ENCODE data around the gene MYBPHL. TPM values are rescaled to one million over a fixed set of nuclear protein-coding genes. Genes with fewer than 3 reads are reported as not detected.
A peak's percentile ranks its signal among the peaks of the same experiment; 100 is the strongest.

The MYBPHL gene
- total and polyA plus RNA-seq, 4 experiments from 2014 or later, result not detected

DNA sequence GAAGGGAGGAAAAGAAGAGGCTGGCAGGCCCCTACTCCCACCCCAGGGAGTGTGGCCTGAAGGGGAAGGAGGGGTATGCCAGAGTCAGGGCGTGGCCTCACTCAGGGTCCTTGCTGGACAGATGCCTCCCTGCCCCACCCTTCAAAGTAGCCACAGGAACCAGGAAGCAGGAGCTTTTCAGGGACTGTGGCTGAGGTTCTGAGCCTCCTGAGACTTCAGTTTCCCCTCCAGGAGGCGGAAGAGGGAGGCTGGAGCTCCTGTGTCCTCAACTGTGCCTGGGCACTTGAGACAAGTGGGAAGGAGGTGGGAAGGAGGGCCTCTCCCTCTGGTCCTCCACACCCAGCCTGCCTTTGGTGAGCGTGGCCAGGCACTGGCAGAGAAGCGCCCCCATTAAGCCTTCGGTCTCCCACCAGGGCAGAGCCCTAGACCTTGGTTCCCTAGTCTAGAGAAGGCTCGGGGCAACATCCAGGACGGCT lies 52.2 kb downstream of the MYBPHL start:
- POLR2A ChIA-PET (ENCODE audit: partially characterized antibody), result interaction anchor here (1.4 kb wide), 1 partner anchor 15 kb away, joined by 5 read pairs; no protein-coding TSS in a partner anchor
- Mint-ChIP-seq H3K27me3 (peaks cover 0 to 2% of the 10 kb centered on the region in 2 donors), H3K27ac (peak overlapping the region in 1 of 7 donors; percentile 61), H3K36me3 (no peaks in the 10 kb centered on the region), H3K9me3 (peaks cover 0 to 2% (median 0%) of the 10 kb centered on the region in 8 donors), H3K4me1 (peaks cover 4 to 13% (median 9%) of the 10 kb centered on the region in 4 donors), H3K4me3 (no peak overlapping the region)
- intact Hi-C loops (cut with micrococcal nuclease), result no loop called here
- CTCF ChIA-PET (ENCODE audit: partially characterized antibody), result interaction anchor here (1.3 to 2.1 kb wide), 3 partner anchors 9 to 278 kb away, joined by 4 to 6 read pairs (median 5); no protein-coding TSS in a partner anchor
- Histone ChIP-seq H3K27ac (ENCODE audit: low read depth, low read length) (no peak overlapping the region), H3K27me3 (ENCODE audit: insufficient read depth, low read length) (no peaks in the 10 kb centered on the region), H3K4me1 (ENCODE audit: insufficient read depth, low read length) (peaks cover 14% of the 10 kb centered on the region), H3K36me3 (ENCODE audit: insufficient read depth, low read length) (no peaks in the 10 kb centered on the region), H3K9me3 (ENCODE audit: control insufficient read depth in 1 of 2, low read length in 2 of 2) (no peaks in the 10 kb centered on the region), H3K4me3 (ENCODE audit: low read length in 2 of 2) (no peak overlapping the region)
- DNase-seq, result no peak

DNA sequence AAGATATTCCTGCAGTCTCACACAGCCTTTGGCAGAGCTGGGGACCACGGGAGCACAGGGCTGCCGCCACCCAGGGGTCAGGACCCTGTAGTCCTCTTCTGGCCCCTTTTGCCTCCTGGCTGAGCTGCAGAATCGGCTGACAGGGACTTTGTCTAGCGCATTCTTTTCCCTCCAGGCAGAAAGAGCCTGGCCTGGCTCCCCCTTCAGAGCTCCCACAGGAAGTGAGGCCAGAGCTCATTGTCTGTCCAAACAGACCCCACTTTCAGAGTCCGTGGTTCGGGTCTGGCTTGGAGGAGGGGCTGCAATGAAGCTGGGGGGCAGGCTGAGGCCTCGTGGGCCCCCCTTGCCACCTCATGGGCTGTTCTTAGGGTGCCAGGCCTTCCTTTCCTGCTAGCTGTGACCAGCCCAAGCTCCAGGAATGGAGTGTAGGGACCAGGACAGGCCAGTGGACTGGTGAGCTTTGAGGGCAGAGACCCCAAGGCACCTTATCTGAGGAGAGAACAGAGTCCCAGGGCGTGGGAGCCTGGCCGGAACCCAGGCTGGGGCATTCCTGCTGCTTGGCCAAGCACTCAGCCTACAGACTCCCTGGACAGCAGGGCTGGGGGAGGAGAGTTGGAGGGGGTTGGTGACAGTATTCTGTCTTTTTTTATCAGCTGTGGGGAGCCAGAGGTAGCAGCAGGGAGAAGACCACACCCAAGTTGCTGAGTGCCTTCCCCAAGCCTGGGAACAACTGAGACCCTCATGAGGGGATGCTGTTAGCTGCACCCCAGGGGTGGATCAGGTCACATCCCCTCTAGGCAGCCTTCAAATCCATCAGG lies 52.8 kb downstream of the MYBPHL start:
- peaks cover under 1 to 5% of the 10 kb centered on the region in 2 donors for H3K27me3 Mint-ChIP-seq
- ChIA-PET POLR2A (ENCODE audit: partially characterized antibody) (interaction anchor here (0.8 to 1.4 kb wide), 2 partner anchors 14 to 230 kb away, joined by 3 to 5 read pairs; partner anchors contain the start of gene ATXN7L2), CTCF (ENCODE audit: partially characterized antibody) (interaction anchor here (0.6 to 2.1 kb wide), 4 partner anchors 10 to 278 kb away, joined by 3 to 6 read pairs (median 4); no protein-coding TSS in a partner anchor)
- no peak for DNase-seq
- H3K9me3 Mint-ChIP-seq, result peaks cover 0 to 2% (median 0%) of the 10 kb centered on the region in 8 donors
- no peaks in the 10 kb centered on the region for H3K9me3 ChIP-seq (ENCODE audit: control insufficient read depth in 1 of 2, low read length in 2 of 2)
- H3K4me1 ChIP-seq (ENCODE audit: insufficient read depth, low read length), result peaks cover 17% of the 10 kb centered on the region
- no peaks in the 10 kb centered on the region for H3K27me3 ChIP-seq (ENCODE audit: insufficient read depth, low read length)
- intact Hi-C loops (cut with micrococcal nuclease), result no loop called here
- H3K4me3 ChIP-seq (ENCODE audit: low read length in 2 of 2), result no peak overlapping the region
- peaks cover 7 to 16% (median 12%) of the 10 kb centered on the region in 4 donors for H3K4me1 Mint-ChIP-seq
- H3K27ac Mint-ChIP-seq, result peak overlapping the region in 1 of 7 donors; percentile 61
- H3K36me3 Mint-ChIP-seq, result no peaks in the 10 kb centered on the region
- H3K27ac ChIP-seq (ENCODE audit: low read depth, low read length), result no peak overlapping the region
- H3K36me3 ChIP-seq (ENCODE audit: insufficient read depth, low read length), result no peaks in the 10 kb centered on the region
- H3K4me3 Mint-ChIP-seq, result no peak overlapping the region

DNA sequence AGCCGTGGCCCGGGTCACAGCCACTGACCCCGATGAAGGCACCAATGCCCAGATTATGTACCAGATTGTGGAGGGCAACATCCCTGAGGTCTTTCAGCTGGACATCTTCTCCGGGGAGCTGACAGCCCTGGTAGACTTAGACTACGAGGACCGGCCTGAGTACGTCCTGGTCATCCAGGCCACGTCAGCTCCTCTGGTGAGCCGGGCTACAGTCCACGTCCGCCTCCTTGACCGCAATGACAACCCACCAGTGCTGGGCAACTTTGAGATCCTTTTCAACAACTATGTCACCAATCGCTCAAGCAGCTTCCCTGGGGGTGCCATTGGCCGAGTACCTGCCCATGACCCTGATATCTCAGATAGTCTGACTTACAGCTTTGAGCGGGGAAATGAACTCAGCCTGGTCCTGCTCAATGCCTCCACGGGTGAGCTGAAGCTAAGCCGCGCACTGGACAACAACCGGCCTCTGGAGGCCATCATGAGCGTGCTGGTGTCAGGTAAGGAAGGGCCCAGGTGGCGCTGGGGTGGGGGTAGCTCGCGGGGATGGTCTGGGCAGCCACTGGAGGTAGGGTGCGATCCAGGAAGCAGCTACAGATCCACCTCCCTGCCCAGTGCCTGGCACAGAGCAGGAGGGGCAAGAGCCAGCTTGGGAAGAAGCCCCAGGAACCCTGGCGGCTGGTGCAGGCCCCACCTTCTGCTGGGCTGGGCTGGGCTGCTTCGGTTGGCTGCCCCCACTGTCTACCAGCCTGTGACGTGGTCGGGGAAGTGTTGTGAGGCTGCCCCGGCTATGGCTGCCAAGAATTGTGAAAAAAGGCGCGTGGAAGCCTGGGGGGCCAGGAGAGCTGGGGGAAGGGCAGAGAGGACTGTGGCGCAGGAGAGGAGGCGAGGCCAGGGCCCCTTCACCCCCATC lies 53.7 kb downstream of the MYBPHL start:
- Mint-ChIP-seq H3K27ac (no peak overlapping the region), H3K36me3 (no peaks in the 10 kb centered on the region), H3K9me3 (peaks cover 0 to 2% (median 0%) of the 10 kb centered on the region in 8 donors), H3K4me3 (peak overlapping the region in 1 of 8 donors; percentile 13), H3K27me3 (peaks cover 1 to 5% of the 10 kb centered on the region in 2 donors), H3K4me1 (peaks cover 8 to 18% (median 13%) of the 10 kb centered on the region in 4 donors)
- peak in 1 of 5 donors; percentile 30 for DNase-seq
- no peak overlapping the region for H3K27ac ChIP-seq (ENCODE audit: low read depth, low read length)
- ChIA-PET CTCF (ENCODE audit: partially characterized antibody) (interaction anchor here (0.6 to 2.1 kb wide), 5 partner anchors 11 to 279 kb away, joined by 3 to 6 read pairs (median 5); no protein-coding TSS in a partner anchor), POLR2A (ENCODE audit: partially characterized antibody) (interaction anchor here (0.8 to 1.4 kb wide), 2 partner anchors 13 to 231 kb away, joined by 3 to 5 read pairs; partner anchors contain the start of gene ATXN7L2)
- no peak overlapping the region for H3K4me3 ChIP-seq (ENCODE audit: low read length in 2 of 2)
- no peaks in the 10 kb centered on the region for H3K9me3 ChIP-seq (ENCODE audit: control insufficient read depth in 1 of 2, low read length in 2 of 2)
- peaks cover 22% of the 10 kb centered on the region for H3K4me1 ChIP-seq (ENCODE audit: insufficient read depth, low read length)
- no peaks in the 10 kb centered on the region for H3K27me3 ChIP-seq (ENCODE audit: insufficient read depth, low read length)
- intact Hi-C loops (cut with micrococcal nuclease), result no loop called here
- no peaks in the 10 kb centered on the region for H3K36me3 ChIP-seq (ENCODE audit: insufficient read depth, low read length)

DNA sequence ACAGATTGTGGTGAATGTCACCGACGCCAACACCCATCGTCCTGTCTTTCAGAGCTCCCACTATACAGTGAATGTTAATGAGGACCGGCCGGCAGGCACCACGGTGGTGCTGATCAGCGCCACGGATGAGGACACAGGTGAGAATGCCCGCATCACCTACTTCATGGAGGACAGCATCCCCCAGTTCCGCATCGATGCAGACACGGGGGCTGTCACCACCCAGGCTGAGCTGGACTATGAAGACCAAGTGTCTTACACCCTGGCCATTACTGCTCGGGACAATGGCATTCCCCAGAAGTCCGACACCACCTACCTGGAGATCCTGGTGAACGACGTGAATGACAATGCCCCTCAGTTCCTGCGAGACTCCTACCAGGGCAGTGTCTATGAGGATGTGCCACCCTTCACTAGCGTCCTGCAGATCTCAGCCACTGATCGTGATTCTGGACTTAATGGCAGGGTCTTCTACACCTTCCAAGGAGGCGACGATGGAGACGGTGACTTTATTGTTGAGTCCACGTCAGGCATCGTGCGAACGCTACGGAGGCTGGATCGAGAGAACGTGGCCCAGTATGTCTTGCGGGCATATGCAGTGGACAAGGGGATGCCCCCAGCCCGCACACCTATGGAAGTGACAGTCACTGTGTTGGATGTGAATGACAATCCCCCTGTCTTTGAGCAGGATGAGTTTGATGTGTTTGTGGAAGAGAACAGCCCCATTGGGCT lies 54.5 kb downstream of the MYBPHL start:
- peaks cover 22% of the 10 kb centered on the region for H3K4me1 ChIP-seq (ENCODE audit: insufficient read depth, low read length)
- Mint-ChIP-seq H3K4me3 (peak overlapping the region in 2 of 8 donors; percentile 13 to 23), H3K9me3 (peaks cover 0 to 2% (median 0%) of the 10 kb centered on the region in 8 donors), H3K27ac (no peak overlapping the region), H3K27me3 (peaks cover 1 to 5% of the 10 kb centered on the region in 2 donors), H3K36me3 (no peaks in the 10 kb centered on the region), H3K4me1 (peaks cover 8 to 17% (median 11%) of the 10 kb centered on the region in 4 donors)
- H3K27me3 ChIP-seq (ENCODE audit: insufficient read depth, low read length), result no peaks in the 10 kb centered on the region
- no peak overlapping the region for H3K27ac ChIP-seq (ENCODE audit: low read depth, low read length)
- intact Hi-C loops (cut with micrococcal nuclease), result no loop called here
- no peak for DNase-seq
- CTCF ChIA-PET (ENCODE audit: partially characterized antibody), result interaction anchor here (1.7 kb wide), 1 partner anchor 12 kb away, joined by 5 read pairs; no protein-coding TSS in a partner anchor
- H3K4me3 ChIP-seq (ENCODE audit: low read length in 2 of 2), result no peak overlapping the region
- no peaks in the 10 kb centered on the region for H3K36me3 ChIP-seq (ENCODE audit: insufficient read depth, low read length)
- no peaks in the 10 kb centered on the region for H3K9me3 ChIP-seq (ENCODE audit: control insufficient read depth in 1 of 2, low read length in 2 of 2)
- POLR2A ChIA-PET (ENCODE audit: partially characterized antibody), result no interaction called here

DNA sequence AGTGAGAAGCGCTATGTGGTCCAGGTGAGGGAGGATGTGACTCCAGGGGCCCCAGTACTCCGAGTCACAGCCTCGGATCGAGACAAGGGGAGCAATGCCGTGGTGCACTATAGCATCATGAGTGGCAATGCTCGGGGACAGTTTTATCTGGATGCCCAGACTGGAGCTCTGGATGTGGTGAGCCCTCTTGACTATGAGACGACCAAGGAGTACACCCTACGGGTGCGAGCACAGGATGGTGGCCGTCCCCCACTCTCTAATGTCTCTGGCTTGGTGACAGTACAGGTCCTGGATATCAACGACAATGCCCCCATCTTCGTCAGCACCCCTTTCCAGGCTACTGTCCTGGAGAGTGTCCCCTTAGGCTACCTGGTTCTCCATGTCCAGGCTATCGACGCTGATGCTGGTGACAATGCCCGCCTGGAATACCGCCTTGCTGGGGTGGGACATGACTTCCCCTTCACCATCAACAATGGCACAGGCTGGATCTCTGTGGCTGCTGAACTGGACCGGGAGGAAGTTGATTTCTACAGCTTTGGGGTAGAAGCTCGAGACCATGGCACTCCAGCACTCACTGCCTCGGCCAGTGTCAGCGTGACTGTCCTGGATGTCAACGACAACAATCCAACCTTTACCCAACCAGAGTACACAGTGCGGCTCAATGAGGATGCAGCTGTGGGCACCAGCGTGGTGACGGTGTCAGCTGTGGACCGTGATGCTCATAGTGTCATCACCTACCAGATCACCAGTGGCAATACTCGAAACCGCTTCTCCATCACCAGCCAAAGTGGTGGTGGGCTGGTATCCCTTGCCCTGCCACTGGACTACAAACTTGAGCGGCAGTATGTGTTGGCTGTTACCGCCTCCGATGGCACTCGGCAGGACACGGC lies 55.3 kb downstream of the MYBPHL start:
- H3K27me3 ChIP-seq (ENCODE audit: insufficient read depth, low read length), result no peaks in the 10 kb centered on the region
- ChIA-PET POLR2A (ENCODE audit: partially characterized antibody) (interaction anchor here (0.9 to 1.4 kb wide), 2 partner anchors 37 to 783 kb away, joined by 3 read pairs; partner anchors contain the start of genes SARS1 and STRIP1), CTCF (ENCODE audit: partially characterized antibody) (interaction anchor here (1.7 kb wide), 1 partner anchor 13 kb away, joined by 5 read pairs; no protein-coding TSS in a partner anchor)
- H3K4me3 Mint-ChIP-seq, result peak overlapping the region in 6 of 8 donors; percentile 10 to 59 (median 40)
- peaks cover 8 to 17% (median 8%) of the 10 kb centered on the region in 4 donors for H3K4me1 Mint-ChIP-seq
- H3K36me3 ChIP-seq (ENCODE audit: insufficient read depth, low read length), result no peaks in the 10 kb centered on the region
- no peaks in the 10 kb centered on the region for H3K36me3 Mint-ChIP-seq
- H3K4me1 ChIP-seq (ENCODE audit: insufficient read depth, low read length), result peaks cover 22% of the 10 kb centered on the region
- H3K9me3 Mint-ChIP-seq, result no peaks in the 10 kb centered on the region
- intact Hi-C loops (cut with micrococcal nuclease), result no loop called here
- H3K27ac Mint-ChIP-seq, result peak overlapping the region in 2 of 7 donors; percentile 16 to 47
- H3K9me3 ChIP-seq (ENCODE audit: control insufficient read depth in 1 of 2, low read length in 2 of 2), result no peaks in the 10 kb centered on the region
- peaks cover 1 to 7% of the 10 kb centered on the region in 2 donors for H3K27me3 Mint-ChIP-seq
- no peak overlapping the region for H3K4me3 ChIP-seq (ENCODE audit: low read length in 2 of 2)
- peak in 1 of 5 donors; percentile 25 for DNase-seq
- no peak overlapping the region for H3K27ac ChIP-seq (ENCODE audit: low read depth, low read length)

All from CD4-positive, alpha-beta memory T cell (primary cell).